HL-60 (cell line): ENCODE measurements around the gene NODAL.

Experiments
- DNase-seq, 2 experiments: peaks; one replicate each; pipeline ENCODE4 v3.0.0-alpha.2; 2010 to 2020; ENCODE audit warnings: low read depth in 1 of 2, low spot score in 1 of 2
- H3K27ac ChIP-seq: fragments of 250-450 bp; sonication (Bioruptor Pico); replicated peaks from 2 replicates; pipeline ENCODE4 v1.5.1; 2020; ENCODE audit warnings: mild to moderate bottlenecking, moderate library complexity
- H3K27me3 ChIP-seq: fragments of 250-450 bp; sonication (Bioruptor Pico); 2 replicates; pipeline ENCODE4 v1.5.1; 2021; ENCODE audit warnings: mild to moderate bottlenecking, moderate library complexity; ENCODE audit not compliant: insufficient read depth, poor library complexity, severe bottlenecking
- H3K4me3 ChIP-seq: replicated peaks from 2 replicates; pipeline ENCODE4 v1.5.1; 2011; ENCODE audit warnings: mild to moderate bottlenecking, control low read depth, low read length; ENCODE audit not compliant: insufficient read depth
- GABPA ChIP-seq: IDR thresholded peaks from 2 replicates; pipeline ENCODE4 v1.6.1; 2012; ENCODE audit warnings: low read depth
- POLR2AphosphoS5 ChIP-seq: IDR thresholded peaks from 2 replicates; pipeline ENCODE4 v1.6.1; 2012; ENCODE audit warnings: low read depth
- SPI1 ChIP-seq: IDR thresholded peaks from 2 replicates; pipeline ENCODE4 v1.6.1; 2012; ENCODE audit warnings: low read depth, mild to moderate bottlenecking, borderline replicate concordance
- TF ChIP-seq, protein P1 (sequence below): IDR thresholded peaks from one replicate; pipeline ENCODE4 v1.5.1; 2011; ENCODE audit warnings: low read length, control low read depth, inconsistent platforms; ENCODE audit not compliant: insufficient read depth
- TF ChIP-seq, protein P2 (sequence below): IDR thresholded peaks from 2 replicates; pipeline ENCODE4 v1.6.1; 2012; ENCODE audit warnings: low read depth; ENCODE audit not compliant: insufficient replicate concordance

Gene NODAL

DNA sequence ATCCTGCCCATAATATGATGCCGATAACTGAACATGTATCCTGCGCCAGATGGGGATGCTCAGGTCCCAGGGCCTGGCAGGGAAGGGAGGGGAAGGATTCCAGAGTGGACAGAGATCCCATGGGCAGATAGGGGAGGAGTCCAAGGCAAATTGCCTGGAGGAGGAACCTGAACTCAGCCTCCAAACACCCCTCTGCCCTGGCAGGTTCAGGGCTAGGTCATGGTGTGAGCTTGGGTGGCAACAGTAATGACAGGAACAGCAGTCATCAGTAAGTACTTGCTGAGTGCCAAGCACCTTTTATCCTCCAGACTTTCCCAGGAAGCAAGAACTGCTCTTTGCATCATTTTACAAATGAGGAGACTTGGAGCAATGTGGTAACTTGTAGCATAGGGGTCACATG lies 33.3 kb upstream of the NODAL start:
- no peak overlapping the region for H3K27ac ChIP-seq
- H3K4me3 ChIP-seq = no peak overlapping the region
- TF ChIP-seq, protein P1, sequence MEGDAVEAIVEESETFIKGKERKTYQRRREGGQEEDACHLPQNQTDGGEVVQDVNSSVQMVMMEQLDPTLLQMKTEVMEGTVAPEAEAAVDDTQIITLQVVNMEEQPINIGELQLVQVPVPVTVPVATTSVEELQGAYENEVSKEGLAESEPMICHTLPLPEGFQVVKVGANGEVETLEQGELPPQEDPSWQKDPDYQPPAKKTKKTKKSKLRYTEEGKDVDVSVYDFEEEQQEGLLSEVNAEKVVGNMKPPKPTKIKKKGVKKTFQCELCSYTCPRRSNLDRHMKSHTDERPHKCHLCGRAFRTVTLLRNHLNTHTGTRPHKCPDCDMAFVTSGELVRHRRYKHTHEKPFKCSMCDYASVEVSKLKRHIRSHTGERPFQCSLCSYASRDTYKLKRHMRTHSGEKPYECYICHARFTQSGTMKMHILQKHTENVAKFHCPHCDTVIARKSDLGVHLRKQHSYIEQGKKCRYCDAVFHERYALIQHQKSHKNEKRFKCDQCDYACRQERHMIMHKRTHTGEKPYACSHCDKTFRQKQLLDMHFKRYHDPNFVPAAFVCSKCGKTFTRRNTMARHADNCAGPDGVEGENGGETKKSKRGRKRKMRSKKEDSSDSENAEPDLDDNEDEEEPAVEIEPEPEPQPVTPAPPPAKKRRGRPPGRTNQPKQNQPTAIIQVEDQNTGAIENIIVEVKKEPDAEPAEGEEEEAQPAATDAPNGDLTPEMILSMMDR = no peak
- TF ChIP-seq SPI1 = no peak
- no peak for TF ChIP-seq POLR2AphosphoS5
- TF ChIP-seq, protein P2, sequence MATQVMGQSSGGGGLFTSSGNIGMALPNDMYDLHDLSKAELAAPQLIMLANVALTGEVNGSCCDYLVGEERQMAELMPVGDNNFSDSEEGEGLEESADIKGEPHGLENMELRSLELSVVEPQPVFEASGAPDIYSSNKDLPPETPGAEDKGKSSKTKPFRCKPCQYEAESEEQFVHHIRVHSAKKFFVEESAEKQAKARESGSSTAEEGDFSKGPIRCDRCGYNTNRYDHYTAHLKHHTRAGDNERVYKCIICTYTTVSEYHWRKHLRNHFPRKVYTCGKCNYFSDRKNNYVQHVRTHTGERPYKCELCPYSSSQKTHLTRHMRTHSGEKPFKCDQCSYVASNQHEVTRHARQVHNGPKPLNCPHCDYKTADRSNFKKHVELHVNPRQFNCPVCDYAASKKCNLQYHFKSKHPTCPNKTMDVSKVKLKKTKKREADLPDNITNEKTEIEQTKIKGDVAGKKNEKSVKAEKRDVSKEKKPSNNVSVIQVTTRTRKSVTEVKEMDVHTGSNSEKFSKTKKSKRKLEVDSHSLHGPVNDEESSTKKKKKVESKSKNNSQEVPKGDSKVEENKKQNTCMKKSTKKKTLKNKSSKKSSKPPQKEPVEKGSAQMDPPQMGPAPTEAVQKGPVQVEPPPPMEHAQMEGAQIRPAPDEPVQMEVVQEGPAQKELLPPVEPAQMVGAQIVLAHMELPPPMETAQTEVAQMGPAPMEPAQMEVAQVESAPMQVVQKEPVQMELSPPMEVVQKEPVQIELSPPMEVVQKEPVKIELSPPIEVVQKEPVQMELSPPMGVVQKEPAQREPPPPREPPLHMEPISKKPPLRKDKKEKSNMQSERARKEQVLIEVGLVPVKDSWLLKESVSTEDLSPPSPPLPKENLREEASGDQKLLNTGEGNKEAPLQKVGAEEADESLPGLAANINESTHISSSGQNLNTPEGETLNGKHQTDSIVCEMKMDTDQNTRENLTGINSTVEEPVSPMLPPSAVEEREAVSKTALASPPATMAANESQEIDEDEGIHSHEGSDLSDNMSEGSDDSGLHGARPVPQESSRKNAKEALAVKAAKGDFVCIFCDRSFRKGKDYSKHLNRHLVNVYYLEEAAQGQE = no peak
- TF ChIP-seq GABPA = no peak
- H3K27me3 ChIP-seq = no peaks in the 10 kb centered on the region
- no peak for DNase-seq

DNA sequence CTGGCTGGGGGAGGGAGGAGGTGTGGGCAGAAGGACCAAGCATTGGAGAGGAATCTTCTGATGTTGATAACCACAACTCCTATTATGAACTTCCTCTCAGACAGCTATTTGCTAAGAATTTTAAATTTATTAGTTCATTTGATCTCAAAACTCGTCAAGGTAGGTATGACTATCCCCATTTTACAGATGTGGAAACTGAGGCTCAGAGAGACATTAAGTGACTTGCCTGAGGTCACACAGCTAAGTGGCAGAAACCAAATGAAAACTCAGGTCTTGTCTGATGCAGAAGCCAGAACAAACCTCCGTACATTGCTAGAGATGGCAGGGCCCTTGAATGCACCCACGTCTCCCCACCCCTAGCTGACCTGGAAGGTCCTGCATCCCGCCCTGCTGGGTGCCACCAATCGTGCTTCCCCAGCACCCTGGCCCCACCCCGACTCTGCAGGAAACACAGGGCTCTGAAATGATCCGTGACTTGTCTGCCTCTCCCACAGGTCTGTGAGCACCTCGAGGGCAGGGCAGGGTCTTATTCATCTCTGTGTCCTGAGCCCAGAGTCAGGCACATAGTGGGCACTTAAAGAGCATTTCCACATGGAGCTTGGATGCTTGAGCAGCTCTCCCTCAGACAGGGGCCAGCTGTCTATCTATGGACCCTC lies 31.4 kb upstream of the NODAL start:
- Histone ChIP-seq H3K27me3 (no peaks in the 10 kb centered on the region), H3K4me3 (no peak overlapping the region), H3K27ac (no peak overlapping the region)
- no peak for DNase-seq
- TF ChIP-seq SPI1 (no peak), GABPA (no peak), POLR2AphosphoS5 (no peak)
- TF ChIP-seq, protein P2 = no peak
- TF ChIP-seq, protein P1 = no peak

DNA sequence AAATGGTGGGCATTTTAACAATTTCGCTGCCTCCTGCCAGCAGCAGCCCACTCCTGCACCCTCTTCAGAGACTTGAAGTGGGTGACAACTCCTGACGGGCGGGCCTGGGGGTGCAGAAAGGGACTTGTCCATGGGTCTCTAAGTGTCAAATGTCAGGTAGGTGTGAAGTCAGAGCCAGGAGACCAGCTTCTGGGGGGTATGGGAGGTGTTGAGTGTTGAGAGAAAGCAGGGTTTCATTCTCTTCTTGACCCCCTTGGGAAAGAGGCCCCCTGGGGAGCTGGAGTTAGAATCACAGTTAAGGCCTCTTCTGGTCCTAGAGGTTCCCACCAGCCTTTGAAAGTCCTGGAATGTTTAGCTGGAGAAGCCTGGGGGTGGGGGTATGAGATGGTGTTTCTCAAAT lies 25.5 kb upstream of the NODAL start:
- H3K4me3 ChIP-seq = no peak overlapping the region
- TF ChIP-seq SPI1 (no peak), POLR2AphosphoS5 (no peak), GABPA (no peak)
- TF ChIP-seq, protein P2 = no peak
- TF ChIP-seq, protein P1 = no peak
- H3K27me3 ChIP-seq = no peaks in the 10 kb centered on the region
- no peak for DNase-seq
- no peak overlapping the region for H3K27ac ChIP-seq
